GM12878 (cell line): ENCODE results near the gene FGF14. TPM values are rescaled to one million over a fixed set of nuclear protein-coding genes. Genes with fewer than 3 reads are reported as not detected.

Experiments
- ATAC-seq: fragments of 200-7000 bp; cut with Tn5 transposase; 3 replicates; pipeline ENCODE4 v1.9.1; 2020; ENCODE audit warnings: mild to moderate bottlenecking, moderate library complexity
- BruUV-seq: library from RNA; stranded (reverse); fragments of 400-500 nt; replicated peaks from 2 replicates; lab custom pipeline; 2021; lab: Mats Ljungman, UMichigan
- CTCF ChIA-PET: fragments of 300-600 bp; sonication (Branson Sonifier 250); formaldehyde crosslinking; extraction: SDS; loops from one replicate; lab custom pipeline; 2021; ENCODE audit warnings: inconsistent platforms; lab: Yijun Ruan, JAX
- POLR2A ChIA-PET: fragments of 350-600 bp; formaldehyde crosslinking; extraction: SDS; loops from one replicate; lab custom pipeline; 2021; ENCODE audit warnings: inconsistent platforms; lab: Charles Lee
- RAD21 ChIA-PET: fragments of 300-600 bp; sonication (Branson Sonifier 250); formaldehyde crosslinking; loops from one replicate; lab custom pipeline; 2023; ENCODE audit warnings: antibody characterized with exemption; ENCODE audit not compliant: unreplicated experiment; lab: Charles Lee
- SMC1A ChIA-PET: fragments of 300-600 bp; sonication (Branson Sonifier 250); formaldehyde crosslinking; loops from one replicate; lab custom pipeline; 2023; ENCODE audit not compliant: unreplicated experiment, uncharacterized antibody; lab: Charles Lee
- DNase-seq: peaks from one replicate; pipeline ENCODE4 v3.0.0-alpha.2; 2011; ENCODE audit warnings: low read depth, low spot score
- FAIRE-seq: peaks from 3 replicates; lab custom pipeline; 2011; peaks lifted over from hg19 to GRCh38; lab: Jason Lieb, UNC
- H2AFZ ChIP-seq: 2 replicates; pipeline ENCODE4 v1.6.0; 2011; ENCODE audit warnings: low read depth, low read length, control low read depth; ENCODE audit not compliant: control insufficient read depth
- H3K27ac ChIP-seq: 2 replicates; pipeline ENCODE4 v1.5.1; 2011; ENCODE audit warnings: control low read depth; ENCODE audit not compliant: control insufficient read depth, insufficient read depth
- H3K27me3 ChIP-seq, 2 experiments: replicated peaks in 1 of 2; 2 replicates each; pipeline versions ENCODE4 v1.6.0 to v1.6.1; 2011; ENCODE audit warnings: low read length in 1 of 2; ENCODE audit not compliant: control insufficient read depth in 2 of 2, insufficient read depth in 2 of 2
- H3K36me3 ChIP-seq, 2 experiments: 2 replicates each; pipeline ENCODE4 v1.5.1; 2011; ENCODE audit warnings: low read length in 1 of 2; ENCODE audit not compliant: control insufficient read depth in 2 of 2, insufficient read depth in 2 of 2
- H3K4me1 ChIP-seq: 2 replicates; pipeline ENCODE4 v1.6.1; 2011; ENCODE audit warnings: mild to moderate bottlenecking, low read length, moderate library complexity, mixed read lengths; ENCODE audit not compliant: control insufficient read depth, insufficient read depth
- H3K4me2 ChIP-seq: 2 replicates; pipeline ENCODE4 v1.6.0; 2011; ENCODE audit warnings: control low read depth; ENCODE audit not compliant: control insufficient read depth, insufficient read depth
- H3K4me3 ChIP-seq: fragments of 200-600 bp; sonication (generic); 2 replicates; pipeline ENCODE4 v1.5.1; 2016
- H3K79me2 ChIP-seq: 2 replicates; pipeline ENCODE4 v1.6.0; 2011; ENCODE audit warnings: low read length; ENCODE audit not compliant: control insufficient read depth, insufficient read depth
- H3K9ac ChIP-seq: 2 replicates; pipeline ENCODE4 v1.8.0; 2011; ENCODE audit warnings: low read length, control low read depth, mixed read lengths; ENCODE audit not compliant: control insufficient read depth, insufficient read depth
- H3K9me3 ChIP-seq: replicated peaks from 3 replicates; pipeline ENCODE4 v1.5.1; 2011; ENCODE audit warnings: mild to moderate bottlenecking, low read length; ENCODE audit not compliant: control insufficient read depth, insufficient read depth
- H4K20me1 ChIP-seq: 2 replicates; pipeline ENCODE4 v1.6.0; 2011; ENCODE audit not compliant: control insufficient read depth, insufficient read depth
- EZH2 ChIP-seq: IDR thresholded peaks from 2 replicates; pipeline ENCODE4 v1.6.1; 2012; ENCODE audit warnings: low read depth, mild to moderate bottlenecking, control low read depth, inconsistent platforms, low read length, borderline replicate concordance; ENCODE audit not compliant: control insufficient read depth
- IKZF1 ChIP-seq: fragments of 450-650 bp; conservative IDR thresholded peaks from 2 replicates; pipeline ENCODE4 v1.6.1; 2017; ENCODE audit warnings: antibody characterized with exemption, mild to moderate bottlenecking
- LARP7 ChIP-seq: fragments of 450-650 bp; IDR thresholded peaks from 2 replicates; pipeline ENCODE4 v1.6.1; 2017; ENCODE audit warnings: mild to moderate bottlenecking
- MXI1 ChIP-seq: fragments of 150-350 bp; IDR thresholded peaks from 2 replicates; pipeline ENCODE4 v1.6.1; 2011; ENCODE audit warnings: low read depth, mild to moderate bottlenecking, inconsistent platforms, low read length, improper control_type of control experiment
- POLR2A ChIP-seq: IDR thresholded peaks from 2 replicates; pipeline ENCODE4 v1.6.1; 2011; ENCODE audit warnings: low read depth, mild to moderate bottlenecking, low read length
- POLR2AphosphoS2 ChIP-seq: IDR thresholded peaks from 2 replicates; pipeline ENCODE4 v1.6.1; 2011; ENCODE audit warnings: low read depth, mild to moderate bottlenecking, low read length, improper control_type of control experiment, moderate library complexity
- POLR2AphosphoS5 ChIP-seq: IDR thresholded peaks from 2 replicates; pipeline ENCODE4 v1.6.1; 2011; ENCODE audit warnings: mild to moderate bottlenecking, low read length, inconsistent platforms
- REST ChIP-seq: IDR thresholded peaks from 2 replicates; pipeline ENCODE4 v1.6.1; 2012; ENCODE audit warnings: mild to moderate bottlenecking, low read depth, low read length
- SMC3 ChIP-seq: IDR thresholded peaks from 2 replicates; pipeline ENCODE4 v1.6.1; 2011; ENCODE audit warnings: low read length, improper control_type of control experiment, borderline replicate concordance
- SP1 ChIP-seq: IDR thresholded peaks from one replicate; pipeline ENCODE4 v1.6.1; 2011; ENCODE audit warnings: low read depth, low read length
- SRF ChIP-seq, 2 experiments: IDR thresholded peaks; 2 replicates each; pipeline ENCODE4 v1.6.1; 2011; ENCODE audit warnings: low read depth in 2 of 2, low read length in 2 of 2, mild to moderate bottlenecking in 1 of 2, moderate library complexity in 1 of 2
- STAT1 ChIP-seq: fragments of 450-650 bp; conservative IDR thresholded peaks from 2 replicates; pipeline ENCODE4 v1.6.1; 2014; ENCODE audit warnings: antibody characterized with exemption, mild to moderate bottlenecking
- ZBTB4 ChIP-seq: fragments of 450-650 bp; formaldehyde crosslinking; IDR thresholded peaks from 2 replicates; pipeline ENCODE4 v1.4.0; 2022; ENCODE audit warnings: mild to moderate bottlenecking, moderate library complexity
- ZSCAN29 ChIP-seq: fragments of 450-650 bp; IDR thresholded peaks from 2 replicates; pipeline ENCODE4 v1.6.1; 2017; ENCODE audit warnings: mild to moderate bottlenecking, moderate library complexity
- WGBS: methylation state at CpG from one replicate; pipeline ENCODE4 v1.1.6; 2016; ENCODE audit warnings: low lambda C conversion rate; ENCODE audit not compliant: insufficient replicate concordance, insufficient coverage; ENCODE audit errors: missing lambda C conversion rate; 5-methylcytosine and 5-hydroxymethylcytosine counted together
- in situ Hi-C: fragments of 300-500 bp; cut with MboI; formaldehyde crosslinking; loops from 9 replicates; pipeline ENCODE4 v1.14.3; 2018; ENCODE audit warnings: mixed read lengths
- intact Hi-C: fragments of 100-400 bp; cut with micrococcal nuclease; formaldehyde crosslinking; loops from one replicate; pipeline ENCODE4 v1.14.2; 2022; ENCODE audit not compliant: unreplicated experiment
- polyA plus RNA-seq, 11 experiments: library from polyadenylated mRNA; depleted of rRNA in 4 of 11; unstranded in 6 of 11; stranded (reverse) in 5 of 11; fragments of >200 nt; fragmentation: Nextera tagmentation in 4 of 11; fragmentation: Illumina TruSeq in 1 of 11; extraction: Ambion mirVana in 4 of 11; extraction: Trizol in 1 of 11; gene quantifications; 1 replicate in 1 of 11; 2 replicates in 10 of 11; pipeline versions ENCODE4 v1.2.1 to v1.2.3, GENCODE V29; 2011 to 2016; ENCODE audit warnings: inconsistent platforms in 2 of 11, missing spikeins in 2 of 11, low read depth in 1 of 11
- total RNA-seq, 4 experiments: library from RNA; depleted of rRNA in 3 of 4; stranded (reverse); fragments of >200 nt in 3 of 4; fragmentation: Illumina TruSeq in 1 of 4; extraction: Trizol in 1 of 4; gene quantifications; 2 replicates each; pipeline versions ENCODE4 v1.2.1 to v1.2.3, GENCODE V29; 2013 to 2021
- TF ChIP-seq, protein P1 (sequence below): fragments of 450-650 bp; IDR thresholded peaks from 2 replicates; pipeline ENCODE4 v1.6.1; 2017; ENCODE audit warnings: borderline replicate concordance
- TF ChIP-seq, protein P2 (sequence below): fragments of 450-650 bp; IDR thresholded peaks from 2 replicates; pipeline ENCODE4 v1.6.1; 2016; ENCODE audit warnings: mild to moderate bottlenecking

Gene FGF14
- total and polyA plus RNA-seq, 10 of the 15 experiments (the other 5 are each of a cell fraction or from before 2014, with no cell fraction given) = under 0.01 to 0.44 (median 0.04) TPM

DNA sequence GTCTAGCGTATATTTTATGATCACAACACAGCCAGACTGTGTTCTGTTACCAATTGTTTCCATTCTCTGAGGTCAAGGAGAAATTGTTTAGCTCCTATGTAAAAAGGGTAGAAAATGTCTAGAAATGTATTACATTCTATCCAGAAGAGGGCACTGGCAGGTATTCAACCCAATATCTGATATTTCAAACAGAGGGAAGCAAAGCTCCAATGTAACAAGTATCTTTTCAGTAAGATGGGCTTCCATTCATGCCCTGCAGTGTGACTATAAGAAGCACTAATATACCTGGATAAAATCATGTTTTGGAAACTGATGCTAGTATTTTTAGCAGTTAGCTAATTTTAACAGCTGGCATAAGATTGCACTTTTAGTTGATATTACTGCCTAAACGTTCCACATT, 312.7 kb downstream of the FGF14 start (continued):
- TF ChIP-seq, protein P1, sequence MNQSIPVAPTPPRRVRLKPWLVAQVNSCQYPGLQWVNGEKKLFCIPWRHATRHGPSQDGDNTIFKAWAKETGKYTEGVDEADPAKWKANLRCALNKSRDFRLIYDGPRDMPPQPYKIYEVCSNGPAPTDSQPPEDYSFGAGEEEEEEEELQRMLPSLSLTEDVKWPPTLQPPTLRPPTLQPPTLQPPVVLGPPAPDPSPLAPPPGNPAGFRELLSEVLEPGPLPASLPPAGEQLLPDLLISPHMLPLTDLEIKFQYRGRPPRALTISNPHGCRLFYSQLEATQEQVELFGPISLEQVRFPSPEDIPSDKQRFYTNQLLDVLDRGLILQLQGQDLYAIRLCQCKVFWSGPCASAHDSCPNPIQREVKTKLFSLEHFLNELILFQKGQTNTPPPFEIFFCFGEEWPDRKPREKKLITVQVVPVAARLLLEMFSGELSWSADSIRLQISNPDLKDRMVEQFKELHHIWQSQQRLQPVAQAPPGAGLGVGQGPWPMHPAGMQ = no peak
- TF ChIP-seq POLR2A = no peak
- no peak for TF ChIP-seq SP1
- TF ChIP-seq LARP7 = no peak
- no peak for TF ChIP-seq POLR2AphosphoS5
- TF ChIP-seq, protein P2, sequence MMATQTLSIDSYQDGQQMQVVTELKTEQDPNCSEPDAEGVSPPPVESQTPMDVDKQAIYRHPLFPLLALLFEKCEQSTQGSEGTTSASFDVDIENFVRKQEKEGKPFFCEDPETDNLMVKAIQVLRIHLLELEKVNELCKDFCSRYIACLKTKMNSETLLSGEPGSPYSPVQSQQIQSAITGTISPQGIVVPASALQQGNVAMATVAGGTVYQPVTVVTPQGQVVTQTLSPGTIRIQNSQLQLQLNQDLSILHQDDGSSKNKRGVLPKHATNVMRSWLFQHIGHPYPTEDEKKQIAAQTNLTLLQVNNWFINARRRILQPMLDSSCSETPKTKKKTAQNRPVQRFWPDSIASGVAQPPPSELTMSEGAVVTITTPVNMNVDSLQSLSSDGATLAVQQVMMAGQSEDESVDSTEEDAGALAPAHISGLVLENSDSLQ = no peak

DNA sequence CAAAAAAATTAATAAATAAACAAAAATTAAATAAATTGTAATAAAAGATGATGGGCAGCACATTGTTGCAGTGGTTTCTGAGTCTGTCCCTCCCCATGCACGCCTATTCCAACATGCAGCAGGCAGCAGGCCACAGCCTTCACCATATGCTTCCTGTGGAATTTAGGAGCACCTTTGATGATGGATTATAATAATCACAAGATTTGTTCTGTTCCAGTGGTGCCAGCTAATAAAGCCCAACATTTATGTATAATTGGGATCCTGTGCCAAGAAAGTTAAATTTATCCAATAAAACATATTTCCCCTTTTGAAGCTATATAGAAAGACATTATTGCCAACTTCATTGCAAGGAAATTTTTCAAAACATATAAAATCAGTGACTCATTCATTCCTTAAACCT, 328.6 kb downstream of the FGF14 start:
- ChIA-PET RAD21 (no interaction called here), SMC1A (no interaction called here), POLR2A (no interaction called here), CTCF (no interaction called here)
- no peaks in the 10 kb centered on the region for H3K36me3 ChIP-seq
- in situ Hi-C loops (no loop called here), intact Hi-C loops (no loop called here)
- no peaks in the 10 kb centered on the region for H4K20me1 ChIP-seq
- ATAC-seq = no peak
- H3K79me2 ChIP-seq = no peaks in the 10 kb centered on the region
- H2AFZ ChIP-seq = no peak overlapping the region
- WGBS = 0% methylated on average over 1 of the region's 1 CpG
- H3K9ac ChIP-seq = no peak overlapping the region
- BruUV-seq = no TSS peak
- no peaks in the 10 kb centered on the region for H3K27me3 ChIP-seq
- H3K9me3 ChIP-seq = no peaks in the 10 kb centered on the region
- no peaks in the 10 kb centered on the region for H3K4me1 ChIP-seq
- H3K4me2 ChIP-seq = no peak overlapping the region
- no peak for FAIRE-seq
- H3K4me3 ChIP-seq = no peak overlapping the region
- no peak overlapping the region for H3K27ac ChIP-seq
- DNase-seq = no peak
- TF ChIP-seq EZH2 (no peak), REST (no peak), ZBTB4 (no peak), SMC3 (no peak), STAT1 (no peak), SRF (IDR thresholded peaks at IDR 0.05; ENCODE audit: low read depth in 2 of 2, low read length in 2 of 2) (no peak), ZSCAN29 (no peak), MXI1 (no peak), IKZF1 (no peak), POLR2AphosphoS2 (no peak)
